ENCODE measurements around the gene EID3. TPM values are rescaled to one million over a fixed set of nuclear protein-coding genes. Genes with fewer than 3 reads are reported as not detected.

Gene EID3
- total RNA-seq, 3 donors from 2014 or later (not counting 1 experiment from before 2014, with no cell fraction given): 10.4 to 13.0 (median 12.7) TPM

DNA sequence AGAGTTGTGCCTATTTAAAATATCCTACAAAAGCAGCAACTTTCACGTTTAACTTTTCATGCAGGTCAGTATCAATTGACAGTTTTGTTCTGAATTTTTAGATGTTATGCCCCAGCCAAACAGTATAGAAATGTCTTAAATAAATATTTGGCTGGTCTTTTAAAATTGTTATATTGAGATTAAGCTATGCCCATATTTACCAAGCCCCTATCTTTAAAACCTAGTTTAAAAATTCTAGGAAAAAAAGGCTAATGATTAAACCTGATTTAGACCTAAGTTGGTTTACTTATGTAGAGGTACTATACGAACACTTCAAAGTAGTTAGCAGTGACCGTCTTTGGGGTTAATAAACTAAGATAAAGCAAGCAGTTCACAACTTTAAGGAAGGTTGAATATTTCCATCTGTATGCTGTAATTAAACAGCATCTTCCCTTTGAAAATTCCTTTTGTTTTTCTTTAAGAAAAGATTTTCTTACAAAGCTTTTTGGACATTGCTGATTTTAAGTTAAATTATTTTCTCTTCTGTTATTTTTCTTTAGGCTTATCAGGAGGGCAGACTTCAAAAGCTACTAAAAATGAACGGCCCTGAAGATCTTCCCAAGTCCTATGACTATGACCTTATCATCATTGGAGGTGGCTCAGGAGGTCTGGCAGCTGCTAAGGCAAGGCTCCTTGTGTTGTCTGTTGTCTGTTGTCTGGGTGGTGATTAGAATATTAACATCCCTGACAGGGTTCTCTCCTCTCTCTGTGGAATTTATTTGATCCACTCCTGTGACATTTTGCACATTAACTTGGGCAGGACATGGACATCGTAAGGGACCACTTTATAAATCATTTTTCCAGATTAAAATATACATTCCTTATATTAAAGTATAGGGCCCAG lies 7.5 kb downstream of the EID3 start:
- Mint-ChIP-seq H3K27me3 (ENCODE audit: low read depth in 2 of 2) (no peaks in the 10 kb centered on the region), H3K4me3 (no peak overlapping the region), H3K27ac (no peak overlapping the region), H3K4me1 (peaks cover 18 to 23% of the 10 kb centered on the region in 2 donors), H3K9me3 (no peaks in the 10 kb centered on the region), H3K36me3 (peaks cover 19% of the 10 kb centered on the region)
- H3K36me3 ChIP-seq (ENCODE audit: control insufficient read depth, insufficient read depth, low read length): peaks cover 39% of the 10 kb centered on the region
- DNase-seq (no peak), ATAC-seq (no peak)
- H3K9me3 ChIP-seq (ENCODE audit: control insufficient read depth, insufficient read depth, low read length): no peaks in the 10 kb centered on the region
- TF ChIP-seq, protein P1, sequence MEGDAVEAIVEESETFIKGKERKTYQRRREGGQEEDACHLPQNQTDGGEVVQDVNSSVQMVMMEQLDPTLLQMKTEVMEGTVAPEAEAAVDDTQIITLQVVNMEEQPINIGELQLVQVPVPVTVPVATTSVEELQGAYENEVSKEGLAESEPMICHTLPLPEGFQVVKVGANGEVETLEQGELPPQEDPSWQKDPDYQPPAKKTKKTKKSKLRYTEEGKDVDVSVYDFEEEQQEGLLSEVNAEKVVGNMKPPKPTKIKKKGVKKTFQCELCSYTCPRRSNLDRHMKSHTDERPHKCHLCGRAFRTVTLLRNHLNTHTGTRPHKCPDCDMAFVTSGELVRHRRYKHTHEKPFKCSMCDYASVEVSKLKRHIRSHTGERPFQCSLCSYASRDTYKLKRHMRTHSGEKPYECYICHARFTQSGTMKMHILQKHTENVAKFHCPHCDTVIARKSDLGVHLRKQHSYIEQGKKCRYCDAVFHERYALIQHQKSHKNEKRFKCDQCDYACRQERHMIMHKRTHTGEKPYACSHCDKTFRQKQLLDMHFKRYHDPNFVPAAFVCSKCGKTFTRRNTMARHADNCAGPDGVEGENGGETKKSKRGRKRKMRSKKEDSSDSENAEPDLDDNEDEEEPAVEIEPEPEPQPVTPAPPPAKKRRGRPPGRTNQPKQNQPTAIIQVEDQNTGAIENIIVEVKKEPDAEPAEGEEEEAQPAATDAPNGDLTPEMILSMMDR (IDR thresholded peaks at IDR 0.05): no peak
- no peaks in the 10 kb centered on the region for H3K27me3 ChIP-seq (ENCODE audit: control insufficient read depth, insufficient read depth, low read length)
- intact Hi-C loops (cut with micrococcal nuclease): no loop called here
- H3K4me1 ChIP-seq (ENCODE audit: control insufficient read depth, insufficient read depth, low read length): no peaks in the 10 kb centered on the region
- WGBS (ENCODE audit: insufficient coverage): 93% methylated on average over 5 of the region's 5 CpGs
- no peak overlapping the region for H3K4me3 ChIP-seq (ENCODE audit: low read length)
- H3K27ac ChIP-seq (ENCODE audit: low read length): no peak overlapping the region

DNA sequence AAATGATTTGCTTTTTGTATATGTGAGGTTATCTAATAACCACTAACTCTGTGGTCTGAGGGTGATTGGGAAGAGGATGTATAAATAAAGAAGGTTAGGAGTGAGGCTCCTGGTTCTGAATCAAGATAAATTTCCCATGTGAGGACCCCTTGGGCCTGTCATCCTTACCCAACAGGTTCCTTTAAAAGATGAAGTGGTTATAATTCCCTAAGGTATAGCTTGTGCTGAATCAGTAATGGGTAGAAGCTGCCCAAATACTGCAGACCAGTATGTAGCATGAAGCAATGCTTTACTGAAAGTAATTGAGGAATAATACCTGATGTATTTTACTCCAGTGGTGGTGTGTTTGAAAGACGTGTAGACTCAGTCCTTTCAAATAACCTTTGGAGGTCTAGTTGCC lies 8.7 kb downstream of the EID3 start:
- H3K9me3 Mint-ChIP-seq: no peaks in the 10 kb centered on the region
- H3K27ac Mint-ChIP-seq: no peak overlapping the region
- ATAC-seq: no peak
- H3K4me3 ChIP-seq (ENCODE audit: low read length): no peak overlapping the region
- 100% methylated on average over 1 of the region's 1 CpG for WGBS (ENCODE audit: insufficient coverage)
- H3K4me3 Mint-ChIP-seq: no peak overlapping the region
- no peak for DNase-seq
- no peaks in the 10 kb centered on the region for H3K4me1 ChIP-seq (ENCODE audit: control insufficient read depth, insufficient read depth, low read length)
- TF ChIP-seq, protein P1 (IDR thresholded peaks at IDR 0.05): no peak
- H3K9me3 ChIP-seq (ENCODE audit: control insufficient read depth, insufficient read depth, low read length): no peaks in the 10 kb centered on the region
- peaks cover 6 to 11% of the 10 kb centered on the region in 2 donors for H3K4me1 Mint-ChIP-seq
- H3K27me3 ChIP-seq (ENCODE audit: control insufficient read depth, insufficient read depth, low read length): no peaks in the 10 kb centered on the region
- H3K36me3 Mint-ChIP-seq: peaks cover 19% of the 10 kb centered on the region
- H3K27ac ChIP-seq (ENCODE audit: low read length): no peak overlapping the region
- intact Hi-C loops (cut with micrococcal nuclease): no loop called here
- H3K36me3 ChIP-seq (ENCODE audit: control insufficient read depth, insufficient read depth, low read length): peaks cover 45% of the 10 kb centered on the region
- H3K27me3 Mint-ChIP-seq (ENCODE audit: low read depth in 2 of 2): no peaks in the 10 kb centered on the region

DNA sequence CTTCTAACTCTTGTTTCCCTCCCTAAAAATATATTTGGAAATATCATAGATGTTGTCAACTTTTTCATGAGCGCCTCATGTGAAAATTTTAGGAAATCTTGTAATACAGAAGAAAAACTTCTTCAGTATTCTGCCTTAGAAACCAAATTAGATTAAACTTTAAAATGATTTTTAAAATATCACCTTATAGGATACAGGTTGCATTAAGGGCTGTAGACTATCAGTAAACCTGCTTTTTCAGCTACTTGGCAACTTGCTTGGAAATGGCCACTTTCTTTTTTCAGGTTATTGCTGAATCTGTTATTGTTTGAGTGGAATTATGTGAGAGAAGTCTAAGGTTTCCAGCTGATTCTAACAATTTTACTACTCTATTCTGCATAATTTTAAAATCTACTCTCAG lies 9.1 kb downstream of the EID3 start:
- Histone ChIP-seq H3K4me1 (ENCODE audit: control insufficient read depth, insufficient read depth, low read length) (no peaks in the 10 kb centered on the region), H3K27me3 (ENCODE audit: control insufficient read depth, insufficient read depth, low read length) (no peaks in the 10 kb centered on the region), H3K4me3 (ENCODE audit: low read length) (no peak overlapping the region), H3K9me3 (ENCODE audit: control insufficient read depth, insufficient read depth, low read length) (no peaks in the 10 kb centered on the region), H3K36me3 (ENCODE audit: control insufficient read depth, insufficient read depth, low read length) (peaks cover 49% of the 10 kb centered on the region), H3K27ac (ENCODE audit: low read length) (no peak overlapping the region)
- no peak for ATAC-seq
- Mint-ChIP-seq H3K4me3 (no peak overlapping the region), H3K27ac (no peak overlapping the region), H3K4me1 (peaks cover 1 to 7% of the 10 kb centered on the region in 2 donors), H3K9me3 (no peaks in the 10 kb centered on the region), H3K27me3 (ENCODE audit: low read depth in 2 of 2) (no peaks in the 10 kb centered on the region), H3K36me3 (peaks cover 19% of the 10 kb centered on the region)
- DNase-seq: no peak
- WGBS (ENCODE audit: insufficient coverage): no CpG with 5 or more reads among the region's 1 CpG
- intact Hi-C loops (cut with micrococcal nuclease): no loop called here
- TF ChIP-seq, protein P1 (IDR thresholded peaks at IDR 0.05): no peak

Measured in natural killer cell (primary cell).